CD4-positive, alpha-beta T cell treated with Interleukin-4 for 4 hours (primary cell): Measurements from ENCODE around the gene MFNG.

Experiments used
- DNase-seq: peaks from one replicate; pipeline ENCODE4 v3.0.0-alpha.2; 2020

The MFNG gene

DNA sequence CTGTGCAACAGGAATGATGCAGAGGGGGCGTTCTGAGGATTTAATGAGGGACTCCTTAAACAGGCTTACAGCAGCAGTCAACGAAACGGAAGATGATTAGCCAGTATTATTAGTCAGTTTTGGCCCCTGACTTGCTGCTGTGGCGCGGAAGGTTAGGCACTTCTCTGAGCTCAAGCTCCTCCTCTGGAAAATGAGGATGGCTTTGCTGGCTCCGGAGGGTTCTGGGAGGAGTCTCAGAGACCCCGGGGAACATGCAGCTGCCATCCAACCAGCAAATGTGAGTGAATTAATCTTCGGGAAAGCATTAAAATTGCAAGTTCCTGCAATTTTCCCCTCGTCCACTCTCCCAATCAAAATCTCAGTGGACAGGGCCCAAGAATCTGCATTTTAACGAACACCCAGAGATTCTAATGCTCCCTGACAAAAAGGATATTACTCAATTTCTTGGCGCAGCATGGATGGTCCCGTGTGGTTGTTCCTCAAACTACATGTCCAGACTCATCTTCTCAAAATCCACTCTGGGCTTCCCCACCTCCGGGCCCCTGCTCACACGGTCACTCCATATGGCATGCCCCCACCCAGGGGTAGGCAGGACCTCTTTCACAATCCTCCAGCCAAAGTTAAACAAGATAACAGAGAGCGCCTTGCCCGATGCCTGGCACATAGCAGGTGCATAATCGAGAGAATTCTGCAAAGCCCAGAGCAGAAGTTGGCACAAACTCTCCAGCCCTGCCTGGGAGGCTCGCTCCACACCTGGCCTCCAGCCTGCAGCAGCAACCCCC, 65.3 kb downstream of the MFNG start:
- no peak for DNase-seq

DNA sequence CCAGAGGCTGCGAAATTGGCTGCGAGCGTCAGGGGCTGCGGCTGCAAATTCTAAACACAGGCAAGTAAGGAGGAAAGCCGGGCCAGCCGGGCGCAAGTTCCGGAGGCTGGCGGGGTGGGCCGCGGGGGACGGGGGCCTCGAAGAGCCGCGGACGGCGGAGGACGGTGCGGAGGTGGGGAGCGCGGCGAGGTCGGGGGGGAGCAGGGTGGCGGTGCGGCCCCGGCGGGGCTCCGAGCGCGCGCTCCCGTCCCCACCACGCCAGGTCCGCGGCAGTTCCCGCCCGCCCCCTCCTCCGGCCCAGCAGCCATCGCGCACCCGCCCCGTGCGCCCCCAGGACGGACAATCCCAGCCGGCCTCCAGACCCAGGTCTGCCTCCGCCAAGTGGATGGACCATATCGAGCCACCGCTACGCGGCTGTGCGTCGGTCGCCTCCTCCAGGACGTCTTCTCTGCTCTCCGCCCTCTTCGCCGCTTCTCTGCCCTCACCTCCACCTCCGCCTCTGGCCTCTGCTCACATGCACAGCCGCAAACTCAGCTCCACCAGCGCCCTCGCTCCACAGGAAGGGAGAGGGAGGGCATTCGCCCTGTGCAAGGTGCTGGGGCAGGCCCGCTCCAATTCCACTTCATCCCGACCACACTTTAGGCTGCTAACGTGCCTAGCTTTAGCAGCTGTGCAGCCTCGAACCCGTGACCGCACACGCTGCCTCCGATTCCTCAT, 66.1 kb downstream of the MFNG start:
- no peak for DNase-seq

DNA sequence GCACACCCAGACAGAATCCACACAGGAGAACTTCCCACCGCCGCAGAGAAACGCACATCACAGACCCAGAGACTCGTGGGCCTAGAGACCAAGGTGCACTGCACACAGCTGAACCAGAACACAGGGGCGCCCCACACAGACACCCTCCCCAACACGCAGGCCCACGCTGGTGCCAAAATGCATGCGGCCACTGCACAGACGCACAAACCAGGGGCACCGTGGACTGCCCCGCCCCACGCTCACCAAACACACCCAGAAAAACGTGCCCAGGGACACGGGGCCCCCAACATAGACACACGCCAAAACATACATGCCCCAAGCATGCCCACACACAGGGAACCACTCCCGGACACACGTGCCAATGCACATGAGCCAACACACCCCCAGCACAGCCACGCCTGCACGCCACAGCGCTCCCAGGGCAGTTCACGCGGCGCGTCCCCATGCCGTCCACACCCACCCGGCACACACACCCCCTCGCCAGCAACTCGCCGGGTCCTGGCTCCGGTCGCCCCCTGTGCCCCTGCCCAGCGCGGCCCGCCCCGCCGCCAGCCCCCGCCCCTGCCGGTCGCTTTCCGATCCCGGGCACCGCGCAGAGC, 66.7 kb downstream of the MFNG start:
- no peak for DNase-seq
